Suprapubic skin (tissue), 4 donors: ENCODE results near the gene REV3L. TPM values are rescaled to one million over a fixed set of nuclear protein-coding genes. Genes with fewer than 3 reads are reported as not detected.

Source experiments
- DNase-seq, 2 donors: peaks; one replicate each; pipeline ENCODE4 v3.0.0-alpha.2; 2019; ENCODE audit warnings: low spot score in 2 of 2
- H3K27ac ChIP-seq: fragments of 200-600 bp; sonication (generic); one replicate; pipeline ENCODE4 v1.5.1; 2019
- H3K27me3 ChIP-seq: fragments of 200-600 bp; sonication (generic); one replicate; pipeline ENCODE4 v1.5.1; 2019
- H3K36me3 ChIP-seq: fragments of 200-600 bp; sonication (generic); one replicate; pipeline ENCODE4 v1.5.1; 2019
- H3K4me1 ChIP-seq: fragments of 200-600 bp; sonication (generic); one replicate; pipeline ENCODE4 v1.5.1; 2019
- H3K4me3 ChIP-seq: fragments of 200-600 bp; sonication (generic); one replicate; pipeline ENCODE4 v1.5.1; 2019; ENCODE audit warnings: mild to moderate bottlenecking
- H3K9me3 ChIP-seq: fragments of 200-600 bp; sonication (generic); one replicate; pipeline ENCODE4 v1.5.1; 2019
- CTCF ChIP-seq, 2 donors: fragments of 200-600 bp in 1 of 2; fragments of 450-650 bp in 1 of 2; sonication (generic) in 1 of 2; IDR thresholded peaks; one replicate each; pipeline ENCODE4 v1.5.1; 2016 to 2019; ENCODE audit warnings: antibody characterized with exemption in 2 of 2, mild to moderate bottlenecking in 1 of 2, moderate library complexity in 1 of 2
- EP300 ChIP-seq: sonication (generic); formaldehyde crosslinking; IDR thresholded peaks from one replicate; pipeline ENCODE4 v1.6.1; 2017; ENCODE audit warnings: antibody characterized with exemption
- POLR2A ChIP-seq, 2 donors: fragments of 450-650 bp; IDR thresholded peaks; one replicate each; pipeline ENCODE4 v1.6.1; 2017; ENCODE audit warnings: antibody characterized with exemption in 2 of 2, mild to moderate bottlenecking in 2 of 2, moderate library complexity in 2 of 2
- POLR2AphosphoS5 ChIP-seq, 3 donors: sonication (generic); formaldehyde crosslinking; IDR thresholded peaks; one replicate each; pipeline ENCODE4 v1.6.1; 2017; ENCODE audit warnings: antibody characterized with exemption in 3 of 3
- WGBS: methylation state at CpG from one replicate; pipeline ENCODE4 v1.1.5; 2018; 5-methylcytosine and 5-hydroxymethylcytosine counted together
- total RNA-seq, 4 donors: library from RNA; depleted of rRNA; stranded (reverse); fragments of >200 nt; gene quantifications; one replicate each; pipeline ENCODE4 v1.1.0, GENCODE V29; 2016

The REV3L gene
- total RNA-seq, 4 donors from 2014 or later = 15.7 to 47.5 (median 21.5) TPM

GRCh38 chr6:111379302-111379701 lies 103.7 kb downstream of the REV3L start:
- no peaks in the 10 kb centered on the region for H3K9me3 ChIP-seq
- no peaks in the 10 kb centered on the region for H3K4me1 ChIP-seq
- H3K36me3 ChIP-seq = peaks cover 62% of the 10 kb centered on the region
- TF ChIP-seq POLR2AphosphoS5 (IDR thresholded peaks at IDR 0.05) (no peak), EP300 (no peak), POLR2A (IDR thresholded peaks at IDR 0.05) (no peak), CTCF (IDR thresholded peaks at IDR 0.05) (no peak)
- DNase-seq = no peak
- no peak overlapping the region for H3K27ac ChIP-seq
- H3K27me3 ChIP-seq = no peaks in the 10 kb centered on the region
- no peak overlapping the region for H3K4me3 ChIP-seq

- DNase-seq = no peak
- no peak overlapping the region for H3K4me3 ChIP-seq
- no peak for TF ChIP-seq EP300
- no peak for TF ChIP-seq POLR2A (IDR thresholded peaks at IDR 0.05)
- no peak for TF ChIP-seq CTCF (IDR thresholded peaks at IDR 0.05)
- no peak for TF ChIP-seq POLR2AphosphoS5 (IDR thresholded peaks at IDR 0.05)
- H3K4me1 ChIP-seq = no peaks in the 10 kb centered on the region
- peaks cover 51% of the 10 kb centered on the region for H3K36me3 ChIP-seq
- H3K27ac ChIP-seq = no peak overlapping the region
- no peaks in the 10 kb centered on the region for H3K27me3 ChIP-seq
- 94% methylated on average over 2 of the region's 2 CpGs for WGBS
- no peaks in the 10 kb centered on the region for H3K9me3 ChIP-seq
Measured at GRCh38 chr6:111377558-111378120, 105.4 kb downstream of the REV3L start.

DNA sequence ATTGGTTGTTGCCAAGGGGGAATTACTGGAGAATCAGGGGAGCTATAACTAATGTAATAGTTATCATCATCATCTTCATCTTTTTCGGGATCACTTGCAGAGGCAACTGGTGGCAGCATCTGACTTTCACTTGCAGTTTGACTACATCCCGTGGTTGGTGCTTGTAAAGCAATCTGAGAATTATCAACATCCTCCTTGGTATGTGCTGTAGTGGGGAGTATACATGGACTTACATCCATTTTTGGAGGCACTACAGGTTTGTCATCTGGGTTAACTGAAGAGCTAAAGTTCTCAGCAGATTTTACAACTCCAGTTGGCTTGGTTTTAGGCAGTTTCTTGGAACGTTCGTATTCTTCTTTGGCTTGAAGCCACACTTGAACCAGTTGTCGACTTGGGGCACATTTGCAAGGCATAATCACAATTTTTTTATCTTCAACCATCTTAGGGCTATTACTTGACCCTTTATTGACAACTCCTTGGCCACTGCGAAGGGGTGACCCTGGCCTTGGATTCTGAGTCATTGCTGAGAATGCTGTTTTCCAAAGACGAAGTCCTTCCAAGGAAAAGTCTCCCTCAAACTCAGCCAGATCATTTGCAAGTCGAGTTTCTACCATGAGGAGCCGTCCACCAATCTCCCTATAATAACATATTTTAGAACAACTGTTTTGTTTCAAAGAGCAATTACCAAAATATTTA lies 115.5 kb downstream of the REV3L start:
- no peak for DNase-seq
- no peaks in the 10 kb centered on the region for H3K9me3 ChIP-seq
- peaks cover 5% of the 10 kb centered on the region for H3K36me3 ChIP-seq
- H3K4me3 ChIP-seq = no peak overlapping the region
- H3K27me3 ChIP-seq = no peaks in the 10 kb centered on the region
- H3K4me1 ChIP-seq = no peaks in the 10 kb centered on the region
- no peak overlapping the region for H3K27ac ChIP-seq
- TF ChIP-seq EP300 = no peak
- TF ChIP-seq POLR2AphosphoS5 (IDR thresholded peaks at IDR 0.05) = no peak
- no peak for TF ChIP-seq POLR2A (IDR thresholded peaks at IDR 0.05)
- no peak for TF ChIP-seq CTCF (IDR thresholded peaks at IDR 0.05)
- 55% methylated on average over 9 of the region's 9 CpGs for WGBS

DNA sequence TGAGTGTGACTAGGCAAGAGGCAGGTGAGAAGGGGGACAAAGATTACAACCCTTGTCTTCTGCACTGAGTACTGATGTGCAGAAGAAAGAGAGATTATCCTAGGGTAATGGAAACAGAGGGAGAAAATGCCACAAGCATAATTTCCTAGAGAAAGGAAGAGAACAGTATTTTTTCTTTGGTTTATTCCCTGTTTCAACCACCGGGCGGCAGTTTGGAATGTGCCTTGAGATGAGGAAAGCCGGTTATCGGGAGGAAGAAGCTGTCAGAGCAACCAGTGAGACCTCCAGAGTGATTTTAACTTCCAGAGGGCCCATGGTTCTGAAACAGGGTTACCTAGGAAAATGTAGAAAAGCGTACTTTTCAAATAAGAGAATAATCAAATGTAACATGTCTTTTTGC lies 121.4 kb downstream of the REV3L start:
- no peaks in the 10 kb centered on the region for H3K9me3 ChIP-seq
- no peak overlapping the region for H3K4me3 ChIP-seq
- no peaks in the 10 kb centered on the region for H3K4me1 ChIP-seq
- 46% methylated on average over 5 of the region's 5 CpGs for WGBS
- DNase-seq = no peak
- no peaks in the 10 kb centered on the region for H3K27me3 ChIP-seq
- TF ChIP-seq EP300 = no peak
- peak in 1 of 2 donors; percentile 25 for TF ChIP-seq CTCF (IDR thresholded peaks at IDR 0.05)
- TF ChIP-seq POLR2AphosphoS5 (IDR thresholded peaks at IDR 0.05) = no peak
- H3K36me3 ChIP-seq = peaks cover 24% of the 10 kb centered on the region
- H3K27ac ChIP-seq = no peak overlapping the region

DNA sequence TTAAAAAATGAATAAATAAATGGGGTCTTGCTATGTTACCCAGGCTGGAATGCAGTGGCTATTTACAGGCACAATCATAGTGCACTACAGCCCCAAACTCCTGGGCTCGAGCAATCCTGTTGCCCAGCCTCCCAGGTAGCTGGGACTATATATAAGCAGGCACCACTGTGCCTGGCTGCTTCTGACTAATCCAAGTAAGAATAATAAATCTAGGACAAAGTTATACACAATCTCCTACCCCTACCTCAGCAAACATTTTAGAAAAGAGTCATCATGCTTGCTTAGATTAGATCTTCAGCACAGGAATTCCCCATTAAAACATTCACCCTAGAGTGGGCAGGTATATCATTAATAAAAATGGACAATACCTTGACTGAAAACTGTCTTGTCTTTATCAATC lies 124.6 kb downstream of the REV3L start:
- no peaks in the 10 kb centered on the region for H3K4me1 ChIP-seq
- H3K27ac ChIP-seq = no peak overlapping the region
- 95% methylated on average over 1 of the region's 1 CpG for WGBS
- no peak for TF ChIP-seq CTCF (IDR thresholded peaks at IDR 0.05)
- no peak for TF ChIP-seq POLR2A (IDR thresholded peaks at IDR 0.05)
- no peak for TF ChIP-seq EP300
- TF ChIP-seq POLR2AphosphoS5 (IDR thresholded peaks at IDR 0.05) = no peak
- peaks cover 44% of the 10 kb centered on the region for H3K36me3 ChIP-seq
- no peak overlapping the region for H3K4me3 ChIP-seq
- H3K27me3 ChIP-seq = no peaks in the 10 kb centered on the region
- no peak for DNase-seq
- no peaks in the 10 kb centered on the region for H3K9me3 ChIP-seq
